NCI-H1436 treated with DMSO at 0.1 percent for 48 hours (cell line): ENCODE data around the gene NCKAP5.

Experiments
- DNase-seq: peaks from one replicate; lab custom pipeline; 2025; lab: John Stamatoyannopoulos, UW

NCKAP5 gene

DNA sequence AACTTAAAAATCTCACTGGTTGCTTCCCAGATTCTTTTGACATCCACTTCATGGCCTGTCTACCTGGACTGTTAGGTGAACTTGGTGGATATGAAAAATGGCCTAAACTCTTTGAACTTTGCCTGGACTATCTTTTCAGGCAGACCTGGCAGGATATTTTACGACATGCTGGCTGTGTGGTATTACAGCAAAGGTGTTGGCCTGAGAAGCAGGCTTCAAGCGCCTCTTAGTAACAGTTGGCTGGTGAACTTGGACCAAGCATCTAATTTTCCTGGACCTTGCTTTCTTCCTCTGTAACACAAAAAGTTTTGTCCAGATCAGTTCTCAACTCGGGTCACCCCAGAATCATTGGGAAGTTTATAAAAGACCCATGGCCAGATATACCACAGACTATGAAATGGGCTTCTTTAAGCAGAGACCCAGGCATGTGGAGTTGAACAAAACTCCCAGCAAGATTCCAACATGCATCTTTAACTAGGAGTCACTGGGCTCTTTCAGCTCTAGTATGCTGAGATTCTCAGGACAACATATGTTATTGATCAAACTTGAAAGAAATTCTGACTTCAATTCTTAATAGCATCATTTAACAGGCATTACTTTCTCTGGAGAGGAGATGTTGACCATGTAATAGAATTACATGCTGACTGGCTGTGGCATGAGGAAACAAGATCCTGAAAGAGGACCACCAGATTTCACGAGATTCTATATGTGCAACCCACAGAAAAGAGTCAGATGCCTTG, 902.7 kb downstream of the NCKAP5 start:
- DNase-seq: no peak

DNA sequence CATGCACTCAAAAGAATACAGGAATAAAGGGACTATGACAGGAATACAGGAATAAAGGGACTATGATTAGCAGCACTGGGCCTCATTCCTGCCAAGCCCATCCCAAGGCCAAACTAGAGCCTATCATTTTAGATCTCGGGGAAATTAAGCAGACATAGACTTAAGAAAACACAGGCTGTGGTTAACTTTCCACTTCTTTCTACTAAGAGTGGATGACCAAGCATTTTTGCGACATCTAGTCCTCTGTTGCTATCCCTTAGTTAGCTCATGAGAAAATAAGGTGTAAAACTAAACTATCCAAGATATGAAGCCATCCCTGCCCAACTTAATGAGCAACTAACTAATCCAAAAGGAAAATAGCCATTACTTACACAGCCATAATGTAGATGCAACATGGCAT, 904.2 kb downstream of the NCKAP5 start:
- DNase-seq: no peak

DNA sequence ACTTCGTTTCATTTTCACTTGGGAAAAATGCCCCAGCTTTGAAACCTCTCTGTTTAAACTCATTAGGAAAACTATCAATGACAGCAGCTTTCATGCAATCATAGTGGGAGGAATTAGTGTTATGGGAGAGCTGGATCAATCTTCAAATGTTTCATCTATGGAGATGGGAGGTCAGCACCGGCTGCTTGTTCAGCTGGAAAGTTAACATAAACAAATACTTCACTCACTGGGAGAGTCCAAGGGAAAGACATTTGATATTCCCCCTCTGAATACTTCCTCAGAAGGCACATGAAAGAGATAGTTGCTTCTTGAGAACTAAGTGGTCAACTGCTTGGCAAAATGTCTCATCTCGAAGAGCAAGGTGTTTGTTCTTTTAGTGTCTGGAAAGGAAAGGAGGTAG, 905.5 kb downstream of the NCKAP5 start:
- DNase-seq: no peak

DNA sequence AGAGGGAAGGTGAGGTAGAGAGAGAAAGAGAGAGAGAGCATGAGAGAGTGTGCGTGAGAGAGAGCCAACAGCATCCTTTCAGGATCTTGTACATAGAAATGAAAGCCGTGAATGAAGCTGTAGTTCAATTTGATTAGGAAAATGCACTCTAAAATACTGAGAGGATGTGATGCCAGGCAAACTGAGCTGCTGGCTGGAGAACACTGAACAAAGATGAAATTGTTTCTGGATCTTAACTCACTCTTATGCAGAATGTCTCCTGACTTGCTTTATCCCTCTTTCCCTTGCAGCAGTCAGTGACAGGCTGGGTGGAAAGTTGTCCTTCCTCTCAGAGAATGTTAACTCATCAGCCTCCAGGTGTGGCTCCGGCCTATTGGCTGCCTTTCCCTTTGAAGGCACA, 908.9 kb downstream of the NCKAP5 start:
- no peak for DNase-seq

DNA sequence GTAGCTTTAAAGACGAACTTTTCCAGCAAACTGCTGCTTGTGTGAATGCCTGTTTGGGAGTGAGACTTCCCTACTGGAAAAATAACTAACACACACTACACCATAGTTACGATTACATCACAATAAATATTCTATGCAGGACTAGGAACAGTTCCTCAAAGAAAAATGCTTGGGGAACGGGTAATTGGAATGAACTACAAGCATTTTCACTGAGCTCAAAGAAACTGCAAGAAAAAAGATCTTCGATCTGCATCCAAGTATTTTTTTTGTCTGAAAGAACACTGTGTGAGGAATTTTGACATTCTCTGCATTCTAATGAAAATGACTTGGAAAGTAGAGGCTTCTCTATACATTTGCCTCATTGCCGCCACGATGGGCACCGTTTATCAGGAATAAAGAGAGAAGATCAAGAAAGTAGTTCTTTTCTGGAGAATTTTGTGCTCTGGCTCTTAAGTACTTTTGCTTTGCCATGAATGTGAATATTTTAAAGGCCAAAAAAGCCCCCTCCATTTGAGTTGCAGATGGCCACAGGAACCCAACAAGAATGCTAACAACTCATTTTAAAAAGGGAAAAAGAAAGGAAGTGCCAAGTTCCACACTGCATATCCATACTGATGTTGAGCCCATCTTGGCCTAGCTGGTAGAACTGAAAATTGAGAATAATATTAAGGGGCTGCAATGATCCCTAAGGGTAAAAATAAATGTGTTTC, 911.8 kb downstream of the NCKAP5 start:
- no peak for DNase-seq

DNA sequence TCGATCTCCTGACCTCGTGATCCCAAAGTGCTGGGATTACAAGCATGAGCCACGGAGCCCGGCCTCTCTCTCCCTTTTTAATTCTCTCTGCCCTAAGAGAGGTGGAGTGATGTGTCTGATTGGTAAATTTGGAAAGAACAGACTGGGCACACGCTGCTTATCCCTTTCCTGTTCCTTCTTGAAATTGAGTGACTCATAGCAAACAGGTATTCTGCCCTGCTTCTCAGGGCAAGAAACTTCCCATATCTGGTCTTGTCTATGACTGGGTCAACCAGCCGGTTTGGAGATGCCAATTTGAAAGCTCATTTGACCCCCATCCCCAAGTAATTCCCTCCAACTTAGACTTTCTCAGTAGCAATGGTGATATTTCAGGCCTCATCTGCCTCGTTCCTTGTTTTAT, 913.3 kb downstream of the NCKAP5 start:
- no peak for DNase-seq

DNA sequence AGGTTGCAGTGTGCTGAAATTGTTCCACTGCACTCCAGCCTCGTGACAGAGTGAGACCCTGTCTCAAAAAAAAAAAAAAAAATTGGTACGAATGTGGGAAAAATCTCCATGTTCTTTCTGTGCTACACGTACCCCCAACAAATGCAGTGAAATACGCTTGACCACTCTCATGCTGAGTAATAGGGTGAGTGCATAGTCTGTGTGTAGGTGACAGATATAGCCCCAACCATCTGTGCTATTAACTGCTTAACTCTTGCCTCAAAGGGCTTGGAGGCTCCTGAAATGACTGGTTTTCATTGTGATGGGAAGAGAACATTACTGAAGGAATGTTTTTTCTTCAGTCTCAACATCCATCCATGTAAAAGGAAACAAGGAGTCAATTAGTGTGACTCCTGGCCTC, 913.9 kb downstream of the NCKAP5 start:
- no peak for DNase-seq

DNA sequence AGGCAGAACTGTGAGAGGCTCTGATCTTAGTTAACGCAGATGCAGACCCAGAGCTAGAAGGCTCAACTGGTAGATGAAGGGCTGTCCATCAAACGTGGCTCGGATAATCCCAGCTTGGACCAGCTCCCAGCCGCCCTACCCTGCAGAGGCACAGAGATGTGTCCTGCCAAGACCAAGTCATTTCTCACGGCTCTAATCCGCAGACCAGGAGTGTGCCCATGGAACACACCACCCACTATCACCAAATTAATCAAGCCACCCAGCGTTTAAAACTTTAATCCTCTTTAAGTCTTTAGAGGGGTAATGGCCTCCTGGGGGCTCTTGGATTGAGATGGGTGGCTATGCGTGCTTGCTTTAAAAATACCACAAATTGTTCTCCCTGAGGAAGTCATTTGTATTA, 915.8 kb downstream of the NCKAP5 start:
- DNase-seq: no peak

DNA sequence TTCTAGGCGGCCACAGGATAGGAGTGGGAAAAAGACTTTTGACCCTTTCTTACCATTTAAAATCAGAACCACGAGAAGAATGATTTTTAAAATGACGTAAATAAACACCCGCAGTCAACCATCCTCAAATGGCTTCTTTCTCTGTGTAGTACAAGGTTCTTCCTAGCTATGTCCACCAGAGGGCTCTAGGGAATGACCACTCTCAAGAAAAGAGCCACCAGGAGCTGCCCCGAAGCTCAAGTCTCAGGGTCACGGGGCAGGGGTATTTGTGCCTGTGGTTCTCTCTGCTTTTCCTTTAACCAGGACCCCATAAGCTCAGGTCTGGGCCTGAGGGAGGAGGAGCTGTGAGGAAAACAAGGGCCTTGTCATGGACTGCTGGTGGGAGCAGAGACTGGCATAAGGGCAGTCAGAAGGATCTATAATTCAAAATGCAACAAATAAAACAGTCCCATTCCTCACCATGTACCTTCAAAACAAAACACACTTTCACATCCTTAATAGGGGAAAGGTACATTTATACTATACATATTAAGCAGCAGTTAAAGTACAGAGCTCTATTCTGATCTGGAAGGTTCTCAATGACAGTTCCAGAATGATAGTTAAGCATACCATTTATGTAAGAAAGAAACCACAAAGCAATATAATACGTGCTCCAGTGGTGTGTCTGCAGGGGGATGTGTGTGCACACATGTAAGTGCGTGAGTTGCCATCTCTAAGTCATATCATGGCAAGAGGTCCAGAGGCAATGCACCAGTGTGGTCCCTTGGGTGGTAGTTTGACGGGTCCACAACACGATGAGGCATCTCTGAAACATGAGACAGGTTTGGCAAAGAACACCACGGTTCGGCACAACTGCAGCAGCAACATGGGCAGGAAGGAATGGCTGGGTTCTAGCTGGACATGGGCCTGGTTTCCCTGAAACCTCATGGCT, 916.9 kb downstream of the NCKAP5 start:
- no peak for DNase-seq

DNA sequence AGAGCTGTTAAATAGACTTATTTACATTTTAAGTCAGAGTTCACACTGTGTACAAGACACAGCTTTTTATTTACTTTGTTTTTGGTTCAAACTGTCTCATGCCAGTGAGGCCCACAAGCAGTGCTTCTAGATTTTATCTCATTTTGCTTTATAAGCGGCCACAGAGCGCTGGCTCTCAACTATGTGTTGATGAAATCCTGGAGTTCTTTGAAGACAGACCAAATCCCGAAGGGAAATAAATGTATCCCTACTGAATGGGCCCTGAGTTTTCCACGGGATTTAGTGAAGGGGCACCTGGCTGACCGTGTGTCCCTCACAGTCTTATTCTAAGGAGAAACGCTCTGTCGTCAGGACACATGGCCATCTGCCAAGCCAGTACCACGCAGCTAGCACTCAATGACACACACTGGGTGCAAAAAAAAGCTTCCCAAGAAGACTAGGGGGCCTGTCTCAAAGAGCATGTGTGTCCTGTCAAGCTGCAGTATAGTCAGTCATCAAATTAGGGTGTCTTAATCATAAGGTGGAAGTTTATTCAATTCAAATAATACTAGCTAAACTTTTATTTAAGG, 921.6 kb downstream of the NCKAP5 start:
- DNase-seq: no peak

DNA sequence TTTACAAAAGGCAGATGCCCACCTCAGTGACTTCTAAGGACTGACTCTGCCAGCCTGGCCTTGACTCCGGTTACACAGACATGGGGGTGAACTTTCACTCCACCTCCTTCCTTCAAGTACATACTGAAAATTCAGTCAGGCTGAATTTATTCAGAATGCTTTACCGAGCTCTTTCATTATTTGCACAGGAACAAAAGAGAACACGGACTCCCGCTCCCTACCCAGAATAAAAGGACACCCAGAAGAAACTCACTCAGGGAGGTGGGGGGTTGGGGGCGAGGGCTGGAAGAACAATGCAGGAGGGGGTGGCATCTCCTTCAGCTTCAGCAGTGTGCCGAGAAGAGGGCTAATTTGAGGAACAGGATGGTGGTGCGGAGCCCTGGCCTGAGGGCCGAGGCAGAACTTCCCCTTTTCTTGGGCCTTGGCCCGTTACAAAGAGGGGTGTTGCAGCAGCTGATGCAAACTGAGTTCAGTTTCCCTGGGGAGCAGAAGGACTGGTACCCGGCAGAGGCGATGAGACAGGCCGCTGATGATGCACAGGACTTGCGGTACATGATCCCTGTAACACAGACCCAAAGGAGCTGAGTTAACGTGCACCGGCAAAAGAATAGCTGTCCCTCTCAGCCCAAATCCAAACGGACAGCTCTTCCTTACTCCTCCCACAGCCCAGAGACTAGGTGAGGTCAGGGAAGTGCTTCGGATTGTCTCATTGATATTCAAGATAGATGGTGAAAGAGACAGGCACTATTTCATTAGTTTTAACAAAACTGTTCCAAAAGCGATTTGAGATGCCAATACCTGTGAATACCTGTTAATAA, 922.3 kb downstream of the NCKAP5 start:
- no peak for DNase-seq

DNA sequence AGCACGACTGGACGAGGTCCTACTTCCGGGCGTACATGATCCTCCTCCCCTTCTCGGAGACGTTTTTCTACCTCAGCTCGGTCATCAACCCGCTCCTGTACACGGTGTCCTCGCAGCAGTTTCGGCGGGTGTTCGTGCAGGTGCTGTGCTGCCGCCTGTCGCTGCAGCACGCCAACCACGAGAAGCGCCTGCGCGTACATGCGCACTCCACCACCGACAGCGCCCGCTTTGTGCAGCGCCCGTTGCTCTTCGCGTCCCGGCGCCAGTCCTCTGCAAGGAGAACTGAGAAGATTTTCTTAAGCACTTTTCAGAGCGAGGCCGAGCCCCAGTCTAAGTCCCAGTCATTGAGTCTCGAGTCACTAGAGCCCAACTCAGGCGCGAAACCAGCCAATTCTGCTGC, 923.1 kb downstream of the NCKAP5 start:
- DNase-seq: no peak

DNA sequence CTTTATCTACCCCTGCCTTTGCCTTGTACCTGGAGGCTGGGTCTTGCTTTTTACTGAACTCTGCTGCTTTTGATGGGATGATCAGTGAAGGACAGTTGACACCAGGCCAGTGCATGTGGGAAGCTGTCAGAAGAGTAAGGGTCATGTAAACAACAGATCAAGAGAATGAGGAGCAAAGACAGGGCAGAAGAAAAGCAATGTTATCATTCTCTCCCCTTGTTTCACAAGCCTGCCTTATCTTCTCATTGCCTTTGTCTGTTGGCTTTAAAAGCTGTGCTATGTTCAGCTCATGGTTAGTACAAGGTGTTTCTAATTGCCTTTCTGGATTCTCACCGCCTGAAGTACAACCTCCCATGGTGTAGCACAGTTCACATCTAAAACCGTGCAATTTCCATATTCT, 925.8 kb downstream of the NCKAP5 start:
- DNase-seq: no peak

DNA sequence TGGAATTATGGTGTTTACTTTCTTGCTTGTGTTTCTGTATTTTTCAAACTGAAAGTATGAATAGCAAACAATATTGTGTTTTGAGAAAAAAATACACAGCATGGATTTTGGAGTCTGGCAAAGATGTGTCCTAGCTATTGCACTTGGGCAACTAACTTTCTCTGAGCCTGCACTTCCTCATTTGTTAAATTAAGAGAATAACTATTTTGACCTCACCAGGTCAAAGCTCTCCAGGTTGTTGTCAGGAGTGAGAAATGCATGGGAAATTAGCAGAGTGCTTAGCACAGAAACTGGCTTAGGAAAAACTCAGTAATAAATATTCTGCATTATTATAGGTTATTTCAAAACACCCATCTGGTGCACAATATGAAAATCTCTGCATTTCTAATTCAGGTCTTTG, 926.4 kb downstream of the NCKAP5 start:
- no peak for DNase-seq

DNA sequence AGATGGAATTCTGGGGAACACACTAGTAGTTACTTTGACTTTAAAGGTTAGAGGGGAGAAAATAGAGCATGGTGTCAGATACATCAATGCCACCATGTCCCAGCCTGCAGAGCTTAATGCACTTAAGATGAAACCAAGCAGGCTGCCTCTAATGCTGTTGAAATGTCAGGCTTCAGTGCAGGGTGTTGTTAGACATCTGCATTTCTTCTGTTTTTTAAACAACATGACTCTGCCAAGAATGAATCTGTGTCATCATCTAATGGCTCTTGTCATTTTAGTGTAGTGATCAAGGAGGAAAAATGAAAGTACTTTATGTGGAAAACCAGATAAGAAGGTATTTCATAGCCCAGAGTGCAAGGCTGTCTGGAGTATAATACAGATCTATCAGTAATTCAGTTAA, 928.1 kb downstream of the NCKAP5 start:
- no peak for DNase-seq

DNA sequence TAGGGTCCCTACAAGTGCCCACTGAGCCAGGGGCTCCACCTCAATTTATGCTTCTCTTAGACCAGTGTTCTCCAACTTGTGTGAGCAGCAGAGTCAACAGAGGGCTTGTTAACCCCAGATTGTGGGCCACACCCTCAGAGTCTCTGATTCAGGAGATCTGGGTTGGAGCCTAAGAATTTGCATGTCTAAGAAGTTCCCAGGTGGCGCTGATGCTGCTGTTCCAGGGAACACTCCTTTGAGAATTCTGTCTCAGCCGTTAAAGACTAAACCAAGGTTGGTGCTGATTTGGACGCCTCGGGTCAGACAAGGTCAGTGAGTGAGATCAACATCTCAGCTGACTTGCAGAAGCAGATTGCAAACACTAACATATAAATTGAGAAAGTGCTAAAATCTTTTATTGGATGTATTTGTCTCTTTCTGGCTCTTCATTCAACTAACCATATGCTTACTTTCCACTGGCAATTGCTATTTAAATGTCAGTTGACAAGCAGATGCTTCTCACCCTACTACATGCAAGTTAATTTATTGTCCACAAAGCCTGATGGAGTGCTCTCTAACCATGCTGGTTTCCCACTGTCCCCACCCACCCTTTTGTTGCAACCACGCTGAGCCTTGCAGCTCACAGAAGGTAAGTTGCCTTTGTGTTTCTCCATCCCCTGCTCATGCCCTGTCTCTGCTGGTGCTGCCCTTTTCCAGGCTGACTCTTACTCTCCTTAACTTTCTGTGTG, 929.8 kb downstream of the NCKAP5 start:
- peak; percentile 28 for DNase-seq

DNA sequence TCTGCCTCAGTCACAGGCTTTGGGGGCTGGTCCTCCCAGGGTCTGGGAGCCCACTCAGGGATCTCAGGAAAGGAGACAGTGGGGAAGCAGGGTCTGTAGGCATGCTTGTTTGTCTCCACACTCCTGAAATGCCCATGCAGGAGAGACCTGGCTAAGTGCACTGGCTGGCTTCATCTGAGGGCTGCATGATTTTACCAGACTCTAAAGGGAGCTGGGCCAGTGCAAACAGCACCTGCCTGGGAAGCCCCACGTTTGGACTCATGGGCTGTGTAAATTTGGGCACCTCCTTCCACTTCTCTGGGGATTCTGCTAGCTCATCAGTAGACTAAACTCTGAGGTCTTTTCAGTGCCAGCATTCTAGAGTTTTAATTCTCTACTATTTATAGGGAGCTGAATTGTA, 931.9 kb downstream of the NCKAP5 start:
- no peak for DNase-seq

DNA sequence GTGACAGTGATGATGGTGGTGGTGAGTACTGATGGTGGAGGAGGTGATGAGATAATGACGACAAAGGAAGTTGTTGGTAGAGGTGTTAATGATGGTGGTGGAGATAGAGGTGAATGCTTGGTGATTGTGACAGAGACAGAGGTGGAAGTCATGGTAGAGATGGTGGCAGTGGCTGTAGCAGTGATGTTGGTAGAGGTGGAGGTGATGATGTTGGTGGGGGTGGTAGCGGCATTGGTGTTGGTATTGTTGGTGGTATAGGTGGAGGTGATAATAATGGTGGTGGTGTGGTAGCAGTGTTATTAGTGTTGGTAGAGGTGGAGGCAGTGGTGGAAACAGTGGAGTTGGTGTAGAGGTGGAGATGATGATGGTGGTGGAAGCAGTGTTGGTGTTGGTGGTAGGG, 934.6 kb downstream of the NCKAP5 start:
- DNase-seq: no peak

DNA sequence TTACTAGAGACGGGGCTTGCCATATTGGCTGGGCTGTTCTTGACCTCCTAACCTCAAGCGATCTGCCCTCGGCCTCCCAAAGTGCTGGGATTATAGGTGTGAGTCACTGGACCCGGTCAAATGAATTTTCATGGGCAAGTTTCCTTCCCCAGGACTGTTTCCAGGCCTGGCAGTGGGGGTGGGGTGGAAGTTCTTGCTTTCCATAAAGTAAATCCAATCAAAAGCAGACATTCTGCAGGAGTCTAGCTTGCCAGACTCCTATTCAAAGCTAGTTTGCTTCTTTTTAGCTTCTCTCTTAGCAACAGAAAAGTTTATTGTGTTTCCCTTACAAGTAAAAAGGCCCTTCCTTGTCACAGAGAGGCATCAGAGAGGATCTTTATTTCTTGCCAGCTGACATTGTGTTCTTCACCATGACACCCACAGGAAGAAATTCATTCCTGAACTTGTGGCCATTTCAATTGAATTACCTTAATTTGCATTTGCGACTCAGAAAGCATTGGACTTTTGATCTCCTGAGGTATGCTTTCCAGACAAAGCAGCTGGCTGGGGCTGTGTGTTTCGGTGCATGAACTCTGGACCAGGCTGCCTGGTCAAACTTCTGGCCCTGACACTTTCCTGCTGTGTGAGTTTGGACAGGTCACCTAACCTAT, 936.1 kb downstream of the NCKAP5 start:
- no peak for DNase-seq

DNA sequence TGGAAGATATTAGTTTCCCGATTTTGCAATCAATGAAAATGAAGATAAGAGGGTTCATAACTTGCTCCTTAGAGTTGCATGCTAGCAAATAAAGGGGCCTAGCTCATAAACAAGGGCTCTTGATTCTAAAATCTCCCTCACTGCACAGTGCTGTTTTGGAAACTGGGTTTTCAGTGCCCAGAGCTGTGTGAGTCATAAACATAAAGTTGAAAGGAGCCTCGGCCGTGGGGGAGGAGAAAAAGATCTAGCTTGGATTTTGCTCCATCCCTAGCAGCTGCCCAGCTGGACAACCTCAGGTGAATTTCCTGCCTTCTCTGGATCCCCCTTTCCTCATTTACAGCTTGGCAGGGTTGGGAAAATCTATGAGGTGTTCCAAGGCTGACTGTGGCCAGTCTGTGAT, 940.7 kb downstream of the NCKAP5 start:
- DNase-seq: no peak
